AG04450 (cell line): ENCODE results near the gene ZNF341. TPM values are rescaled to one million over a fixed set of nuclear protein-coding genes. Genes with fewer than 3 reads are reported as not detected.

Source experiments
- polyA plus RNA-seq: library from polyadenylated mRNA; depleted of rRNA; stranded (reverse); fragments of >200 nt; gene quantifications from 2 replicates; pipeline ENCODE4 v1.2.3, GENCODE V29; 2011; rRNA removed

Gene ZNF341
- polyA plus RNA-seq, 1 experiment, result 1.5 TPM

Other genes starting within 250 kb of the ZNF341 start
- 10.2 and 11.3 TPM in 2 replicates for gene CBFA2T2, start 241.9 kb upstream of the ZNF341 start, polyA plus RNA-seq
- 0.09 and 0.14 TPM in 2 replicates for gene C20orf144, start 69.7 kb upstream of the ZNF341 start, polyA plus RNA-seq
- 0.31 and 0.41 TPM in 2 replicates for gene ACTL10, start 65.1 kb upstream of the ZNF341 start, polyA plus RNA-seq
- 11.7 and 15.7 TPM in 2 replicates for gene NECAB3, start 57.6 kb upstream of the ZNF341 start, polyA plus RNA-seq
- gene E2F1, start 45.6 kb upstream of the ZNF341 start, polyA plus RNA-seq, result 2.6 and 3.0 TPM in 2 replicates
- 5.9 and 6.0 TPM in 2 replicates for gene PXMP4, start 11.7 kb upstream of the ZNF341 start, polyA plus RNA-seq
- gene CHMP4B, start 79.4 kb downstream of the ZNF341 start, polyA plus RNA-seq, result 92.4 and 97.4 TPM in 2 replicates